Right hindlimb (tissue), 1 donor: ENCODE data around the gene ZFP82.
A peak's percentile ranks its signal among the peaks of the same experiment; 100 is the strongest.

ENCODE experiments used
- DNase-seq: peaks from one replicate; pipeline ENCODE4 v3.0.0-alpha.2; 2018

ZFP82 gene

GRCh38 chr19:36418287-36419001 is at the start of gene ZFP82:
Gene ZFP82 (minus strand): TSS chr19:36418644. CDS start chr19:36409789, 8,855 bp downstream.
- DNase-seq = peak; percentile 92

- DNase-seq = no peak
Measured at GRCh38 chr19:36460046-36460445, 41.6 kb upstream of the ZFP82 start.

GRCh38 chr19:36456831-36457230 is 38.4 kb upstream of the ZFP82 start:
- DNase-seq = no peak

GRCh38 chr19:36449059-36449670 is 30.7 kb upstream of the ZFP82 start:
- DNase-seq = no peak

- DNase-seq = no peak
Measured at GRCh38 chr19:36441339-36441738, 22.9 kb upstream of the ZFP82 start.

DNA sequence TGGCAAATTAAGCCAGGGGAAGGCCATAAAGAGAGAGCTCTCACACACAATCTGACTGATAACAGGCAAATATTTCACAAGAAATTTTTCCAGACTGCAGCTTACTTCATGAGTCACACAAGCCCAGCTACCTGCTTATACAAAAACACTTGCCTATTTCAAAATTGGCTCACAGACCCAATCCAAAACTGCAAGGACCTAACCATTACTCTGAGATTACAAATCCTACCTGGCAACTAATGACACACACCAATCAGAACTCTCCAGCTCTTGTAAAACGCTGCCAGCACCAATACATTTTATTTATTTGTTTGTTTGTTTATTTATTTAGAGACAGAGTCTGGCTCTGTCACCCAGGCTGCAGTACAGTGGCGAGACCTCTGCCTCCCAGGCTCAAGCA is 18.1 kb upstream of the ZFP82 start:
- no peak for DNase-seq

- no peak for DNase-seq
Measured at GRCh38 chr19:36423925-36424324, 5.5 kb upstream of the ZFP82 start.

GRCh38 chr19:36421749-36422481 is 3.5 kb upstream of the ZFP82 start:
- DNase-seq = no peak

DNA sequence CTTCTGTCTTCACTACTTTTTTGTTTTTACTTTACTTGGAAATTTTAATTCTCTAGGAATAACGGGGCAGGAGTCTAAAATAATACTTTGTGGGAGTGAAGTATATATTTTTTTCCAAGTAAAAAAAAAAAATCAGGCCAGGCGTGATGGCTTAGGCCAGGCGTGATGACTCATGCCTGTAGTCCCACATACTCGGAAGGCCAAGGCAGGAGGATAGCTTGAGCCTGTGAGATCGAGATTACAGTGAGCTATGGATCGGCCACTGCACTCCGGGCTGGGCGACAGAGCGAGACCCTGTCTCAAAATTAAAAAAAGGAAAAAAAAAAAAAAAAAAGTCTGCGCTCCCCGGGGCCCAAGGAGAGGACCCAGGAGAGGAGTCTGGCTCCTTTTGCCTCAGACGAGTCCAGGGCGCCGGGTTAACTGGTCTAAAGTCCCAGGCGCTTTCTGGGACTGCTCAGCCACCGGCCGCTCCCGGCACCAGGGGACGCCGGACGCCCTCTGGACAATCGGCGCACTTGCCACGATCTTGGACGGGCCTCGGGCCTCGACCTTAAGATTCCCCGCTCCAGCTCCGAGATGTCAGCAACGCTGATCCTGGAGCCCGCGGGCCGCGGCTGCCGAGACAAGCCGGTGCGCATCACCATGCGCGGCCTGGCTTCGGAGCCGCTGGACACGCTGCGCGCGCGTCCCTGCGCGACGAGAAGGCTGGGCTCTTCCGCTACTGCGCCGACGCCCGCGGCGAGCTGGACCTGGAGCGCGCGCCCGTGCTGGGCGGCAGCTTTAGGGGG is 2.7 kb upstream of the ZFP82 start:
- DNase-seq = peak; percentile 65

DNA sequence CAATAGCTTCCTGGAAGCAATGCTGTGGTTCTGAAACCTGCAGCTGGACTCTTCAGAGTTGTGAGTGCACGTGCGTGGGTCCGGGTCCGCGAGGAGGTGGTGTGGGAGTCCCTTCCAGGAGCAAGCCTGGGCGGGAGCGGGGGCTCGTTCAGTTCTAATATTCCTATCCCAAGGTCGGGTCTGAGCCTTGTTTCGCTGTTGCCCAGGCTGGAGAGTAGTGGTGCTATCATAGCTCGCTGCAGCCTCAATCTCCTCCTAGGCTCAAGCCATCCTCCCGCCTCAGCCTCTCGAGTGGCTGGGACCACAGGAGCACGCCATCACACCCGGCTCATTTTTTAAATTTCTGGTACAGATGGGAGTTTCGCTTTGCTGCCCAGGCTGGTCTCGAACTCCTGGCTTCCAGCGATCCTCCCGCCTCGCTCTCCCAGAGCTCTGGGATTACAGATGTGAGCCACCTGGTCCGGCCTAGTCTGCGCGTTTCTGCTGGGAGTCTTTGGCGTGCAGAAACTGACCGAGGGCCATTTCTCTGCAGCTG is 625 bp downstream of the ZFP82 start:
- DNase-seq = no peak

GRCh38 chr19:36409841-36410240 is 8.6 kb downstream of the ZFP82 start:
- DNase-seq = no peak

DNA sequence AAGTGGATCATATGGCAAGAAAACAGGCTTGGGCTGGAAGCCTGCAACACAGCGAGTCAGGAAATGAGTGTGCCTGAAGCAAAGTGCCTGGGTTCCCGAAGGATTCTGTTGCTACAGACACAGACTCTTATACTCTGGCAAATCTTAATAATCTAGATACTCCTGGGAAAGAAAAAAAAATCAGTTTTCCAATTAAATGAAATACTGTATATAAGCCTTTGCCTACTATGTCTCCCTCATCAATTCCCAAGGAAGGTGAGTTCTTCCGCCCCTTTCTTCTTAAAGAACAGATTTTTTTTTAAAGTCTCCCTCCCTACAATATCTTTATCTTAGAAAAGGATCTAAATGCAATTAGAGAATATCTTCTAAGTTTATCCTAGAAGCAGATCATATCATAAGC is 10.3 kb downstream of the ZFP82 start:
- DNase-seq = no peak

DNA sequence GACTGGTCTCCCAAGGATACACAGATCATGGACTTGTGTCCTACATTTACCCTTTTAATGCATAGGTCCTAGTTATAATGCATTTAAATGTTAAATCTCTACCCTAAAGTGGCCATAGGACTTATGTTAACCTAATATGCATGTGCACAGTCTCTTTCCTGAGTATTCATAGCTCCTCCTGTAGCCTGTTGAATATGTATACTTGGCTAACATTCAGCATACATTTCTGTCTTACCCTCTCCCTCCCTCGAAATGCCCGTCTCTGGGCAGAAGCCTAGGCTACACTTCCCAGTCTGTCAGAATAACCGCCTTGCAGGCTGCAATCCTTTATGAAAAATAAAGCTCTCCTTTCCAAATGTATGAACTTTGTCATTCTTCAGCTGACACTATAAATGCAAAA is 13.9 kb downstream of the ZFP82 start:
- no peak for DNase-seq

DNA sequence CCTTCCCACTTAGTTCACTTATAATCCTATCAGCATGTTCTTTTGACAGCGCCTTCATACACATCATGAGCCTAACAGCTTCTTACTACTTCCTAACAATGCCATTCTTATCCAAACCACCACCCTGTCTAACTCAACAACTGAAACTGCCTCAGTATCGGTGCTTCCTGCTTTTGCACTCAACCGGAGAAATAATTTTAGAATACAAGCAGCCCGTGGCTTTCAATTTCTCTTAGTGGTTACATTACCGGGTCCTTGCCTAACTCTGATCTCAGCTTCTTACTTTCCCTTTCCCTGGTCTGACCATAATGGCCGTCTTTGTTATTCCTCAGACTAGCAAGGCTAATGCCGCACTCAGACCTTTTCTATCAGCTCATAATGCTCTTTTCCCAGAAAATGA is 17.0 kb downstream of the ZFP82 start:
- no peak for DNase-seq

GRCh38 chr19:36398571-36398970 is 19.9 kb downstream of the ZFP82 start:
- DNase-seq = no peak

GRCh38 chr19:36392916-36393673 is 25.3 kb downstream of the ZFP82 start:
- DNase-seq = no peak

- DNase-seq = no peak
Measured at GRCh38 chr19:36379510-36379819, 39.0 kb downstream of the ZFP82 start.

GRCh38 chr19:36378625-36379509 is 39.6 kb downstream of the ZFP82 start, which contains the start of gene ZFP14:
Gene ZFP14 (minus strand): TSS chr19:36379201. CDS start chr19:36367892, 11,309 bp downstream.
- DNase-seq = peak; percentile 96

DNA sequence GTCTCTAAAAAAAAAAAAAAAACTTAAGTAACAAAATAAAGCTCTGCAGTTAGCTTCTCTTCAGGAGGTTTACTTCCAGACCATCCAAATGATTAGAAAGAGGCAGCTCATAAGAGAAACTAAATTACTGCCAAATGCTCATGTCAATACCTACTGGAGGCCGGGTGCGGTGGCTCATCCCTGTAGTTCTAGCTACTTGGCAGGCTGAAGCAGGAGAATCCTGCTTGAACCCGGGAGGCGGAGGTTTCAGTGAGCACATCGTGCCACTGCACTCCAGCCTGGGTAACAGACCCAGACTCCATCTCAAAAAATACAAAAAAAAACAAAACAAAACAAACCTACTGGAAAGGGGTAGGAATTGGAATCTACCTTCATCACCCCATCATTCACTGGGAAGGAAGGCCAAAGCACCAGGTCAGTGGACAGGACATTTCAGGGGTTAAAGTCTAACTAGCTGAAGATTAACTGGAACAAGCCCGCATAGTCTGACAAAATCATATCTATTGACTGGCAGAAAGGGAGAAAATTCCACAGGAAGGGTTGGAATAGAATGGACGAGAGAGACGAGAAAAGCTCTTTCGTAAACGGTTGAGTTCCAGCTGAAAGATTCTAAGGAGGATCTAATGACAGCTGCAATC is 40.8 kb downstream of the ZFP82 start:
- no peak for DNase-seq

GRCh38 chr19:36373638-36374156 is 44.7 kb downstream of the ZFP82 start:
- no peak for DNase-seq
